Endodermal cell (in vitro differentiated cells): ENCODE results near the gene CDH4. TPM values are rescaled to one million over a fixed set of nuclear protein-coding genes. Genes with fewer than 3 reads are reported as not detected.

ENCODE experiments used
- DNase-seq: peaks from one replicate; pipeline ENCODE4 v3.0.0-alpha.2; 2017
- H3K27ac ChIP-seq: 2 replicates; pipeline ENCODE4 v1.5.1; 2013; ENCODE audit warnings: mild to moderate bottlenecking, low read depth, low read length, moderate library complexity
- H3K27me3 ChIP-seq: 2 replicates; pipeline ENCODE4 v1.6.1; 2013; ENCODE audit warnings: mild to moderate bottlenecking, low read length, moderate library complexity; ENCODE audit not compliant: insufficient read depth, control insufficient read depth, poor library complexity, severe bottlenecking
- H3K36me3 ChIP-seq: 2 replicates; pipeline ENCODE4 v1.7.0; 2013; ENCODE audit warnings: mild to moderate bottlenecking, low read length, moderate library complexity; ENCODE audit not compliant: control insufficient read depth, insufficient read depth
- H3K4me1 ChIP-seq: one replicate; pipeline ENCODE4 v1.7.0; 2013; ENCODE audit warnings: low read length; ENCODE audit not compliant: control insufficient read depth, insufficient read depth
- H3K4me3 ChIP-seq: 2 replicates; pipeline ENCODE4 v1.5.1; 2013; ENCODE audit warnings: mild to moderate bottlenecking, low read length, moderate library complexity
- H3K9ac ChIP-seq: 2 replicates; pipeline ENCODE4 v1.6.1; 2013; ENCODE audit warnings: mild to moderate bottlenecking, low read length, moderate library complexity; ENCODE audit not compliant: poor library complexity, severe bottlenecking; ENCODE audit errors: extremely low read depth
- H3K9me3 ChIP-seq: 2 replicates; pipeline ENCODE4 v1.6.1; 2013; ENCODE audit warnings: mild to moderate bottlenecking, low read length, moderate library complexity; ENCODE audit not compliant: control insufficient read depth
- H3K27ac Mint-ChIP-seq: 2 replicates; pipeline ENCODE4 v1.8.0; 2020; ENCODE audit warnings: mixed read lengths
- H3K27me3 Mint-ChIP-seq: 2 replicates; pipeline ENCODE4 v1.8.0; 2021; ENCODE audit warnings: mild to moderate bottlenecking, mixed read lengths; ENCODE audit not compliant: insufficient read depth
- H3K36me3 Mint-ChIP-seq: 2 replicates; pipeline ENCODE4 v1.8.0; 2020; ENCODE audit warnings: low read depth, mixed read lengths
- H3K4me1 Mint-ChIP-seq: 2 replicates; pipeline ENCODE4 v1.8.0; 2020; ENCODE audit warnings: mixed read lengths
- H3K4me3 Mint-ChIP-seq: 2 replicates; pipeline ENCODE4 v1.8.0; 2020; ENCODE audit warnings: mild to moderate bottlenecking, moderate library complexity, mixed read lengths
- H3K9me3 Mint-ChIP-seq: 2 replicates; pipeline ENCODE4 v1.8.0; 2020; ENCODE audit warnings: mild to moderate bottlenecking, mixed read lengths
- WGBS, 2 experiments: methylation state at CpG; one replicate each; pipeline versions ENCODE4 v1.1.5 to v1.1.7; 2013; ENCODE audit warnings: missing lambda C conversion rate in 2 of 2, mixed read lengths in 1 of 2; ENCODE audit not compliant: insufficient coverage in 1 of 2, insufficient read length in 1 of 2; 5-methylcytosine and 5-hydroxymethylcytosine counted together
- total RNA-seq, 2 donors: library from RNA; stranded (reverse); fragmentation: NEBNext Ultra II Directional in 1 of 2; extraction: Animal tissue kit (Norgen Biotek cat#: 25700) in 1 of 2; gene quantifications; 2 replicates in 1 of 2; 3 replicates in 1 of 2; pipeline ENCODE4 v1.2.1, GENCODE V29; 2021
- TF ChIP-seq, protein P1 (sequence below): fragments of 200-600 bp; sonication (generic); conservative IDR thresholded peaks from 2 replicates; pipeline ENCODE4 v1.5.0; 2021; ENCODE audit warnings: antibody characterized with exemption, mild to moderate bottlenecking

Gene CDH4
- total RNA-seq, 2 donors from 2014 or later: 1.8 to 5.8 TPM

DNA sequence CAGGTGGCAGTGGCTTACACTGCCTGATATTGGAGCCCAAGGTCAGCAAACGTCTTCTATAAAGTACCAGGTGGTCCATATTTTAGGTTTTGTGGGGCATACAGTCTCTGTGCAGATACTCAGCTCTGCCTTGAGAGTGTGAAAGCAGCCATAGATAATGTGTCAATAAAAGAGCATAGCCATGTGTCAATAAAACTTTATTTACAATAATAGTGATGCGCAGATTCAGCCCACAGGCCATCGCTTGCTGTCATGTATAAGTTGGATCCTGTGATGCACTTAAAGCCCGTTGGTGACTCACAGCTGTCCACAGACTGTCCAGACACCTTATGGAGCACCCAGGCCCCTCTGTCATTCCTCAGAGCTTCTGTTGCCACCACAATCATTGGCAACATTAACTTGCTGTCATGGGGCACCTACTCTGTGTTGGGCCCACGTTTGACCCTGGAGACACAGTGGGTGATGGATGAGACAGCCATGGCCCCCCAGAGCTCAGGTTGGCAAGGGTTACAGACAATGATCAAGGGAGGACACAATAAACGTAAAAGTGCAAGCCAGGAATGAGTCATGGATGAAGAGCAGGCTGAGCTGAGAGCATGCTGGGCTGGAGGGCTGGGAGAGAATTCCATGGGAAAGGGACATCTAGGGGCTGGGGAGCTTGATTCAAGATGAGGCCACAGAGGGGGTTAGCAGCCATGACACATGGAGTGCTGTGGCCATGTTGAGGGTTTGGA is 640.0 kb downstream of the CDH4 start:
- no peak for DNase-seq
- H3K4me3 Mint-ChIP-seq: no peak overlapping the region
- 82 to 87% methylated on average over 2 to 6 of the region's 6 CpGs for WGBS, 2 experiments

DNA sequence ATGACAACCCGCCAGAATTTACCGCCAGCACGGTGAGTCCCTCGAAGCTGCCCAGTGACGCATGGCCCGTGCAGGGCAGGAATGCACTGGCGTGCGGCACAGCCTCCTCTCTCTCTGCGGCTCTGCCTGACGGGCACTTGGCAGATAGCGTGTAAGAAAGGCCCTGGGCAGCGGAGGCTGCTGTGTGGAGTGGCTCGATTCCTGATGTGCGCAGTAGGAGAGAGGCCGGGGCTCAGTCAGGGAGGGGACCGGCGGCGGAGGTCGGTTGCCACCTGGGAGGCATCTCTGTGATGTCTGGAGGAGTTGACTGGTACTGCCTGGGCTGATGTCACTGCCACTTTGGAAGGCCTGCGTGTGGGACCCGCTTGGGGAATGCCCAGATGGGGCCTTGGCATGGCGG is 643.0 kb downstream of the CDH4 start:
- no peak overlapping the region for H3K27ac Mint-ChIP-seq
- H3K27me3 Mint-ChIP-seq: peaks cover 19% of the 10 kb centered on the region
- no peak overlapping the region for H3K4me3 Mint-ChIP-seq
- TF ChIP-seq, protein P1, sequence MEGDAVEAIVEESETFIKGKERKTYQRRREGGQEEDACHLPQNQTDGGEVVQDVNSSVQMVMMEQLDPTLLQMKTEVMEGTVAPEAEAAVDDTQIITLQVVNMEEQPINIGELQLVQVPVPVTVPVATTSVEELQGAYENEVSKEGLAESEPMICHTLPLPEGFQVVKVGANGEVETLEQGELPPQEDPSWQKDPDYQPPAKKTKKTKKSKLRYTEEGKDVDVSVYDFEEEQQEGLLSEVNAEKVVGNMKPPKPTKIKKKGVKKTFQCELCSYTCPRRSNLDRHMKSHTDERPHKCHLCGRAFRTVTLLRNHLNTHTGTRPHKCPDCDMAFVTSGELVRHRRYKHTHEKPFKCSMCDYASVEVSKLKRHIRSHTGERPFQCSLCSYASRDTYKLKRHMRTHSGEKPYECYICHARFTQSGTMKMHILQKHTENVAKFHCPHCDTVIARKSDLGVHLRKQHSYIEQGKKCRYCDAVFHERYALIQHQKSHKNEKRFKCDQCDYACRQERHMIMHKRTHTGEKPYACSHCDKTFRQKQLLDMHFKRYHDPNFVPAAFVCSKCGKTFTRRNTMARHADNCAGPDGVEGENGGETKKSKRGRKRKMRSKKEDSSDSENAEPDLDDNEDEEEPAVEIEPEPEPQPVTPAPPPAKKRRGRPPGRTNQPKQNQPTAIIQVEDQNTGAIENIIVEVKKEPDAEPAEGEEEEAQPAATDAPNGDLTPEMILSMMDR: no peak
- H3K36me3 ChIP-seq: no peaks in the 10 kb centered on the region
- H3K4me1 Mint-ChIP-seq: no peaks in the 10 kb centered on the region
- H3K27ac ChIP-seq: no peak overlapping the region
- no peaks in the 10 kb centered on the region for H3K9me3 ChIP-seq
- H3K36me3 Mint-ChIP-seq: no peaks in the 10 kb centered on the region
- no peaks in the 10 kb centered on the region for H3K4me1 ChIP-seq
- H3K4me3 ChIP-seq: no peak overlapping the region
- H3K9me3 Mint-ChIP-seq: no peaks in the 10 kb centered on the region
- no peak for DNase-seq
- no peak overlapping the region for H3K9ac ChIP-seq
- 93 to 98% methylated on average over 18 to 22 of the region's 22 CpGs for WGBS, 2 experiments
- no peaks in the 10 kb centered on the region for H3K27me3 ChIP-seq

More for the DNA sequence above, 640.0 kb downstream of the CDH4 start:
- no peak overlapping the region for H3K4me3 ChIP-seq
- H3K36me3 ChIP-seq: no peaks in the 10 kb centered on the region
- no peaks in the 10 kb centered on the region for H3K27me3 ChIP-seq
- TF ChIP-seq, protein P1: no peak
- no peaks in the 10 kb centered on the region for H3K36me3 Mint-ChIP-seq
- no peaks in the 10 kb centered on the region for H3K4me1 Mint-ChIP-seq
- H3K4me1 ChIP-seq: no peaks in the 10 kb centered on the region
- H3K9ac ChIP-seq: no peak overlapping the region
- H3K9me3 ChIP-seq: no peaks in the 10 kb centered on the region
- peaks cover 21% of the 10 kb centered on the region for H3K27me3 Mint-ChIP-seq
- peaks cover 3% of the 10 kb centered on the region for H3K9me3 Mint-ChIP-seq
- H3K27ac Mint-ChIP-seq: no peak overlapping the region
- H3K27ac ChIP-seq: no peak overlapping the region

DNA sequence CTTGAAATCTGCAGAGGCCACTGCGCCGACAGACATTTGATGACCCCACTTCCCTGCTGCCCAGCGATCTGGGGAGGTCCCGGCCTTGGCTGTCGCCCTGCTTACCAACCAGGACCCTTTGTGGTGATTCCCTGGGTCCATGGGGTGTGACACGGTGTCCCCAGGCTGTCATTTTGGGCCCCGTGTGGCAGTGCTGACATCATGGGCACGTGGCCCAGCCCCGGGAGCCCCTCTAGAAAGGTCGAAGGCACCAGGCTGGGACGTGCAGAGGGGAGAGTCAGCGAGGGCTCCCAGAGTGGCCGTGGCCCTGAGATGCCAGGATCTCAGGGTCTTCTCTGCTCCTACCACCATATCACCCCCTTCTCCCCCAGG is 643.6 kb downstream of the CDH4 start:
- TF ChIP-seq, protein P1: no peak

More for the DNA sequence above, 643.6 kb downstream of the CDH4 start:
- DNase-seq: no peak
- Histone ChIP-seq H3K27ac (no peak overlapping the region), H3K27me3 (no peaks in the 10 kb centered on the region), H3K36me3 (no peaks in the 10 kb centered on the region), H3K4me3 (no peak overlapping the region), H3K9me3 (no peaks in the 10 kb centered on the region), H3K9ac (no peak overlapping the region), H3K4me1 (no peaks in the 10 kb centered on the region)
- Mint-ChIP-seq H3K36me3 (no peaks in the 10 kb centered on the region), H3K4me1 (no peaks in the 10 kb centered on the region), H3K9me3 (no peaks in the 10 kb centered on the region), H3K27me3 (peaks cover 18% of the 10 kb centered on the region), H3K4me3 (no peak overlapping the region), H3K27ac (no peak overlapping the region)
- 90 to 97% methylated on average over 7 to 13 of the region's 13 CpGs for WGBS, 2 experiments
